Astrocyte of the spinal cord (primary cell): Measurements from ENCODE around the gene CCNJ.

ENCODE experiments used
- DNase-seq: peaks from one replicate; pipeline ENCODE4 v3.0.0; 2011; ENCODE audit warnings: low read depth, low spot score
- H3K4me3 ChIP-seq: 2 replicates; pipeline ENCODE4 v1.5.1; 2011; ENCODE audit warnings: low read depth, mild to moderate bottlenecking, low read length, moderate library complexity
- in situ Hi-C: cut with HindIII; loops from 2 replicates; pipeline ENCODE4 v1.10.0; 2017; ENCODE audit warnings: low sequenced_read_pairs
- TF ChIP-seq, protein P1 (sequence below): IDR thresholded peaks from 2 replicates; pipeline ENCODE4 v1.5.1; 2012; ENCODE audit warnings: low read depth, mild to moderate bottlenecking, low read length, inconsistent platforms

The CCNJ gene

DNA sequence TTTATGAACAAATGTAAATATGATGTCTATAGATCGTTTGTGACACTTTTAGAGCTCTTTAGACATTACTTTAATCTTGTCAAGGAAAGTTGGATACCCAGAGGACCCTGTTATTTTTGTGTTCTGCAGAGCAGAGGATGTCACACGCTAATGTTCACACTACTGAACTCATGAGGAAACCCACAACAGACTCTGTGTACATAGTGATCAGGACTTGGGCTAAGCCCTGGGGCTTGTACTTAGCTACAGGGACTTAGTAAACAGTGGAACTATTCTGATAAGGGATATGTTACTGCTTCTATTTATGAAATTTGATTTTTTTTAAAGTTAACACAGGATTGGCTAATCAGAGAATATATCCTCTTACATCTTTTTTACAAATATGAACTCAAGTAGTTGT, 50.6 kb downstream of the CCNJ start:
- H3K4me3 ChIP-seq = no peak overlapping the region
- in situ Hi-C loops = no loop called here
- no peak for DNase-seq
- TF ChIP-seq, protein P1, sequence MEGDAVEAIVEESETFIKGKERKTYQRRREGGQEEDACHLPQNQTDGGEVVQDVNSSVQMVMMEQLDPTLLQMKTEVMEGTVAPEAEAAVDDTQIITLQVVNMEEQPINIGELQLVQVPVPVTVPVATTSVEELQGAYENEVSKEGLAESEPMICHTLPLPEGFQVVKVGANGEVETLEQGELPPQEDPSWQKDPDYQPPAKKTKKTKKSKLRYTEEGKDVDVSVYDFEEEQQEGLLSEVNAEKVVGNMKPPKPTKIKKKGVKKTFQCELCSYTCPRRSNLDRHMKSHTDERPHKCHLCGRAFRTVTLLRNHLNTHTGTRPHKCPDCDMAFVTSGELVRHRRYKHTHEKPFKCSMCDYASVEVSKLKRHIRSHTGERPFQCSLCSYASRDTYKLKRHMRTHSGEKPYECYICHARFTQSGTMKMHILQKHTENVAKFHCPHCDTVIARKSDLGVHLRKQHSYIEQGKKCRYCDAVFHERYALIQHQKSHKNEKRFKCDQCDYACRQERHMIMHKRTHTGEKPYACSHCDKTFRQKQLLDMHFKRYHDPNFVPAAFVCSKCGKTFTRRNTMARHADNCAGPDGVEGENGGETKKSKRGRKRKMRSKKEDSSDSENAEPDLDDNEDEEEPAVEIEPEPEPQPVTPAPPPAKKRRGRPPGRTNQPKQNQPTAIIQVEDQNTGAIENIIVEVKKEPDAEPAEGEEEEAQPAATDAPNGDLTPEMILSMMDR = no peak

DNA sequence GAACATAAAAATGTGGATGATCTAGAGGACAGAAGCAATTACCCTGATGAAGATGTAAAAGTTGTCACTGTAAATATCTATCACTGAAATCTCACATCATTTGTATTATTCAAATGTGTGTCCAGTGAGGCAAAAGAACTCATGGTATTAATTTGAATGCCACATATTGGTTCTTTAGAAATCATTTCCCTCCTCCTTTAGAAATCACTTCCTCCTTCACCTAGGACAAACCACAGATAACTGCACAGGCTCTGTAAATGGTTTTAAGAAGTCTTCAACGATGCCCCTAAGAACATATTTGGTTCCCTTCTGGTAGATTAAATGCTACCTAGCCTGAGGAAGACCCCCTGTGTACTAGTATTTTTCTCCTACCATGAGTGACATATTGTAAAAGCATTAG, 53.6 kb downstream of the CCNJ start:
- in situ Hi-C loops = no loop called here
- TF ChIP-seq, protein P1 = no peak
- DNase-seq = no peak
- H3K4me3 ChIP-seq = no peak overlapping the region

DNA sequence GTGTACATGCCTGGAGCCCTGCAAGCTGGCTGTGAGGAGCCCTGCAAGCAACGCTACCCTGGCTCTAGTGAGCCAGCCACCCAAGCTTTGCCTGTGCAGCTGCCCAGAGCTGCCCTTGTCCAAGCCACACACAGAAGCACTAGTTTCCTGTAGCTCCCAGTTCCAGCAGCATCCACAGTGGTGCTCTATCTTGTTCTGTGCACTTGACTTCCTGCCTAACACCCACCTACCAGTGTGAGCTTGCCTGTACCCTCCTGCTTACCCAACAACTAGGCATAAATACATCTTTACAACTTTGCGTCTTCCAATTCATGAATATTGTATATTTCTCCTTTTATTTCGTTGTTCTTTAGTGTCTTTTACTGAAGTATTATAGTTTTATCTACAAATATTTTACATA, 54.5 kb downstream of the CCNJ start:
- DNase-seq = no peak
- TF ChIP-seq, protein P1 = no peak
- H3K4me3 ChIP-seq = no peak overlapping the region
- in situ Hi-C loops = no loop called here

DNA sequence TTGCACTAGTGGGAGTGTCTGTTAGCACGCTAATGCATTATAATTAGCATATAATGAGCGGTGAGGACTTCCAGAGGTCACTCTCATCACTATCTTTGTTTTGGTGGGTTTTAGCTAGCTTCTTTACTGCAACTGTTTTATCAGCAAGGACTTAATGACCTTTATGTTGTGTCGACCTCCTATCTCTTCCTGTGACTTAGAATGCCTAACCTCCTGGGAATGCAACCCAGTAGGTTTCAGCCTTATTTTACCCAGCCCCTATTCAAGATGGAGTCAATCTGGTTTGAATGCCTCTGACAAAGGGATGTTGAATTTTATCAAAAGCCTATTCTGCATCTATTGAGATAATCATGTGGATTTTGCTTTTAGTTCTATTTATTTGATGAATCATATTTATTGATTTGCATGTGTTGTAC, 64.2 kb downstream of the CCNJ start:
- in situ Hi-C loops = no loop called here
- TF ChIP-seq, protein P1 = no peak
- no peak overlapping the region for H3K4me3 ChIP-seq
- no peak for DNase-seq
